SK-N-SH (cell line): ENCODE results near the gene NR5A2.

Experiments
- CTCF ChIP-seq: fragments of 200-600 bp; sonication (generic); IDR thresholded peaks from 2 replicates; pipeline ENCODE4 v1.6.1; 2017; ENCODE audit warnings: antibody characterized with exemption, mild to moderate bottlenecking, moderate library complexity
- EZH2phosphoT487 ChIP-seq: fragments of 200-600 bp; sonication (generic); IDR thresholded peaks from 2 replicates; pipeline ENCODE4 v1.6.1; 2017; ENCODE audit warnings: low read depth, mixed run types, mild to moderate bottlenecking, antibody characterized with exemption, moderate library complexity, borderline replicate concordance
- FOXM1 ChIP-seq: IDR thresholded peaks from 2 replicates; pipeline ENCODE4 v1.4.0; 2012; ENCODE audit warnings: low read depth, mild to moderate bottlenecking
- GATA2 ChIP-seq: sonication (generic); formaldehyde crosslinking; IDR thresholded peaks from 2 replicates; pipeline ENCODE4 v1.5.0; 2020; ENCODE audit warnings: mild to moderate bottlenecking, missing genetic modification reagents
- JUND ChIP-seq: IDR thresholded peaks from 2 replicates; pipeline ENCODE4 v1.4.0; 2012
- NFIC ChIP-seq: IDR thresholded peaks from 2 replicates; pipeline ENCODE4 v1.4.0; 2012; ENCODE audit warnings: borderline replicate concordance
- POLR2AphosphoS5 ChIP-seq: IDR thresholded peaks from 2 replicates; pipeline ENCODE4 v1.6.1; 2012; ENCODE audit warnings: low read depth, low read length
- RAD21 ChIP-seq: IDR thresholded peaks from 2 replicates; pipeline ENCODE4 v1.6.1; 2012; ENCODE audit warnings: mild to moderate bottlenecking, low read length
- TAF1 ChIP-seq: IDR thresholded peaks from 2 replicates; pipeline ENCODE4 v1.6.1; 2012; ENCODE audit warnings: low read depth, mild to moderate bottlenecking, low read length, moderate library complexity, borderline replicate concordance
- YY1 ChIP-seq: IDR thresholded peaks from 2 replicates; pipeline ENCODE4 v1.4.0; 2012; ENCODE audit warnings: low read depth, mild to moderate bottlenecking

- TF ChIP-seq POLR2AphosphoS5 (no peak), YY1 (no peak), FOXM1 (no peak), CTCF (no peak), EZH2phosphoT487 (peak; percentile 78; the same call in 1 of the 2 replicates), JUND (no peak), RAD21 (no peak), NFIC (no peak), TAF1 (no peak), GATA2 (CRISPR knock-in tag) (no peak)
Observed at GRCh38 chr1:200040481-200041138, 13.1 kb downstream of the NR5A2 start.
